Right hindlimb (tissue), 1 donor: ENCODE results near the gene HDAC10.

ENCODE experiments used
- DNase-seq: peaks from one replicate; pipeline ENCODE4 v3.0.0-alpha.2; 2018

Gene HDAC10

DNA sequence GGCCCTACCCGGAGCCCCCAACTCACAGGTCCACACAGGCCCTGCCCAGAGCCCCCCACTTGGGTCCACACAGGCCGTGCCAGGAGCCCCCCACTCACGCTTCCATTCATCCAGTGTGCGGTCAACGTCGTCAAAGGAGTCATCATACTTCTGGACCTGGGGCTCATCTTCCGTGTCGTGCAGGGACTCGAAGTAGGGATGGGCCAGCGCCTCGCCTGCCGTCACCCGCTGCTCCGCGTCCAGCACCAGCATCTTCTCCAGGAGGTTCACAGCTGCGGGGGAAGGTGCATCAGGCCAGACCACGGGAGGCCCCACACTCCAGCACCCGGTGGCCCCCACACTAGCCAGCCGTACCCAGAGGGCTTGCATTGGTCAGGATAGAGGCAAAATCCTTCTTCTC is 4.0 kb upstream of the HDAC10 start:
- DNase-seq = no peak

DNA sequence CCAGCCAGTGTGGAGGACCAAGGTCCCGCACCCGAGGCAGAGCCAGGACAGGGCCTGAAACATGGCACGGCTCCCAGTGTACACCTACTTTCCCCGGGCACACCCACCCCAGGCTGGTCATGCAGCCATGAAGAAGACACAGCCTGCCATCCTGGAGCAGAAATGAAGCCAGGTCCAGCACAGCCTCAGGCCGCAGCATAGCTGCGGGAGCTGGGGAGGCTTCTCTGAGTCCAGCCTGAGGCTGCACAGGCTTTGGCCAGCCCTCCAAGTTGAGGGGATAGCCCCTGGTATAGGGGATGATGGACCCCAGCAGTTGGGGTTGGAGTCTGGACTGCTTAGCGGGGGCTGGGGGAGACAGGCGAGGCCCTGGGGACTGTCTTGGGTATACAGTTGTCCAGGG is 2.9 kb upstream of the HDAC10 start:
- peak; percentile 15 for DNase-seq

DNA sequence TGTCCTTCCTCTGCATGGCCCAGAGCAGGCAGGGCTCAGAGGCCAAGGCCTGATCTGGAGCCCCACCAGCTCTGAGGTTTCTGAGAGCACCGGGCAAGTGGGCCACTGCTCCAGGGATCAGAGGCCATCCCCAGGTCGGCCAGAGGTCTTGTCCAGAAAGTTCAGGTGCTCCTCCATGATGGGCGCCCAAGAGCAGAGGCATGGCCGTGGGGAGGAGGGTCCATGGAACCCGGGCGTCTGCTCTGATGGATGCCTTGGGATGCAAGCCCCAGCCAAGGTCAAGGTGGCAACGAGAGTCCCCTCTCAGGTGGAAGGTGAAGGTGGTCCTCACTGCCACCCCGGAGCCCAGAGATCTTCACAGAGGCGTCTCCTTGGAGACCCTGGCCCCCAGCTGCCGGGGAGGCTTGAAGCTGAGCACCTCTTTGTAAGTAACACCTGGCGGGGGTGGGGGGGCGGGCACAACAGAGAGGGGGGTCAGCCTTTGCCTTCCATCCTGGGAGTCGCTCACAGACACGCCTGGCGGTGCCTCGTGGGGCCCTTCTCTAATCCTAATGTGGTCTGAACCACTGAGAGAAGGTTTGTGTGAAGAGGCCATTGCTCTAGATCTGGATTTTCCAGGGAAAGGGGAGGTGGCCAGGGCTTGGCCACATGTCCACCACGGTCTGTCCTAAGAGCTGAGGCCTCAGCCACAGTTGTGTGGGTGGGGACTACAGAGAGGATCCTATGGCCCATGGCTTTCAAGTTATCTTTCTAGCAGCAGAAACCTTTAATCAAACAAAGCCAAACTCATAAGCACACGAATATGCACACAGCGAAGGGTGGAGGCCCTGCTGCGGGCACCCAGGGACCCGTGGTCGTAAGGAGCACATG is 2.2 kb upstream of the HDAC10 start:
- peak; percentile 23 for DNase-seq

DNA sequence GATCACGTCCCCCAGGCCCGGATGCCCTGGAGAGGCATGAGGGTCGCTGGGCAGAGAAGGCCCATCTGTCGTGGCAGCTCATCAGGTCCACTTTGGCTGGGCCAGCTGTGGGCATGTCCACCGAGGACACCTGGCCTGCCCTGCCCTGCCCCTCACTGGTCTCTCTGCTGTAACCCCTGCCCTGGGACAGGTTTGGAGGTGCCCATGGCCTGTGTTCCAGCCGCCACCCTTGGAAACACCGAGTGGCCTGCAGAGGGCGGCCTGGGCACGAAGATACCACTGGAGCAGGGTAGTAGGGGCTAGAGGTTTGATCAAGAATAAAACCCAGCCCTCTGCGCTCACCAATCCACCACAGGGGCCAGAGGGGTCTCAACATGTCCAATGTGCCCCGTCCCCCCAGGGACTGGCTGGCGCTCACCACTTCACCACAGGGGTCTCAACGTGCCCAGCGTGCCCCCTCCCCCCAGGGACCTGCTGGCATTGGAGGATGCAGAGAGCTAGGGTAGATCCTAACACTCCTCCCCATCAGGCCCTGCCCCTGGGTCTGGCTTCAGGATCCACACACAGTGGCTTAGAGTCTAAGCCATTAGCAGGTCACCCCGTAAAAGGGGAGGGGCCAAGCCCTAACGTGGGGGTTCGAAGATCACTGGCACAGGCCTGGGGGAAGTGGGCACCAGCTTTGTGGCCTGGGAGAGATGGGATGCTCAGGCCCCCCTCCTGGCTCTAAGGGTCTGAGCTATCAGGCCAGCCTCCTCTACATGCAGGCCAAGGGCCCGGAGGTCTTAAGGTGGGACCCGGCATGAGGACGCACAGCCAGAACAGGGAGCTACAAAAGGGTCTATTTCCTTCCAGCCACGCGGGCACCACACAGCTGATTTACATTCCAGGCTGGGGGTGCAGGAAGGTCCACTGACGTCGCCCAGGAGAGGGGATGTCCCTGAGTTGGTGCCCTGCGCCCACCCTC is 1.3 kb upstream of the HDAC10 start:
- peak; percentile 73 for DNase-seq

DNA sequence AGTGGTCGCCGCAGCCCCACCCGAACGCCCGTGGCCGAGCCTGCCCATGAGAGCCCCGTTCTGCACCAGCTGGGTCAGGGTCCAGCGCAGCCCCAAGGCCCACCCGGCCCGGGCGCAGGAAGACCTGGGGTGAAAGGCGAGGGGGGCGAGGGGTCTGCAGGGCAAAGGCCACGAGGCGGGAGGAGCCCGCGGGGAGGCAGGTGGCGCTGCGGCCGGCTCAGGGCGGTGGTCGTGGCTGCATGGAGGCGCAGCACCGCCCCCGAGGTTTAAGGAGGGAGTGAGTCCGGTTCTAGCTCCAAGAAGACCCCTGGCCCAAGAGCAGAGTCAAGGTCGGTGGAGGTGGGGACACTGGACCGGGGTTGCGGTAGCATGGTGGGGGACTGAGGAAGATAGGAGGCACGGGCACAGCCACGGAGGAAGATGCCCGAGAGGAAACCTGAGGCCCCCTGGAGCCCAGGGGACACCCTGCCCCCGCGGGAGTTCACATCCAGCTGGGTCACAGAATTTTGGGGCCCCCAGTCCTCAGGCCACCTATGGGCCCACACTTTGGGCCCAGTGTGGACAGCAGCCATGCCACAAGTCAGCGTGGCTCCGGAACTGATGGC is 514 bp upstream of the HDAC10 start:
- no peak for DNase-seq

DNA sequence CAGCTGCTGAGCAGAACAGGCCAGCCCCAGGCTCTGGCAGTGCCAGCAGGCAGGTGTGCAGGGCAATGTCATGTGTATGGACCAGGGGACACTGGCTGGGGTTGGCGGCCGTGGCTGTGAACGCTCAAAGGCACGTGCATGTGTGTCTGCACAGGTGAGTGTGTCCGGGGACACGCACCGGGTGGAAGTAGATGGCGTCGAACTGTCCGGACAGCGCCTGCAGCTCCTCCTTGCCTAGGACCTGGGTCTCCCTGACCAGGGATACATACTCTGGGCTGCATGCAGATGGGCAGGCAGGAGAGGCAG is 863 bp downstream of the HDAC10 start:
- DNase-seq = no peak

DNA sequence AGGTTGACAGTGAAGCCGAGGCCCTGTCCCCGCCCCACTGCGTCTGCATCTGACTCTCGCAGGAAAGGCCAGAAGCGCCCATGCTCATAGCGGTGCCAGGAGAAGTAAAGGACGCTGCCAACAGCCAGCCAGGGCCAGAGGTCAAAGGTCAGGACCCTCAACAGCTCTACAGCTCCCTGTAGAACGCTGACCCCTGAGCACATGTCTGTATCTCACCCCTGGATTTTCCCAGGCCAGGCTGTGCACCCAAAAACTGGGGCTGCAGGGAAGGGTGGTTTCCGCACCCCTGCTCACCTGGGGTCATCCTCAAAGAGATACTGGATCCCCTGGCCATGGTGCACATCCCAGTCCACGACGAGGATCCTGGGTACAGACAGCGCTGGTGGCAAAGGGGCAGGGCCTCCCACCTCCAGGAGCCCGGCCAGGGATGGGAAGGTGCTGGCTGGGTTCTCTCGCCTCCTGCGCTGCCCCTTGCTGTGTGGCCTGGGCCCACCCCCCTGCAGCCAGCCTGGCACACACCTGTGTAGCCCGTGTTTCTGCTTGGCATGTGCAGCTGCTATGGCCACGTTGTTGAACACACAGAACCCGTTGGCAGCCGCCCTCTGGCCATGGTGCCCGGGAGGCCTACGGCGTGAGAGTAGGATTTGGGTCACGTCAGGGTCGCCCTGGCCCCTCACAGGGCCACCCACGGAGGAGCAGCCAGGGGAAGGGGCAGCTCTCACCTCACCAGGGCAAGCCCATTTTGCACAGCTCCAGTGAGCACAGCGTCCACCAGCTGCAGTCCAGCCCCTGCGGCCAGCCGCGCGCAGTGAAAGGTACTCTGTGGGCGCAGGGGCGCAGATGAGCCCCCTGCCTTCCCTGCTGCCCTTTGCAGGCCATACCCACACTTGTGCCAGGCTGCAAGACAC is 1.5 kb downstream of the HDAC10 start:
- DNase-seq = peak; percentile 22

DNA sequence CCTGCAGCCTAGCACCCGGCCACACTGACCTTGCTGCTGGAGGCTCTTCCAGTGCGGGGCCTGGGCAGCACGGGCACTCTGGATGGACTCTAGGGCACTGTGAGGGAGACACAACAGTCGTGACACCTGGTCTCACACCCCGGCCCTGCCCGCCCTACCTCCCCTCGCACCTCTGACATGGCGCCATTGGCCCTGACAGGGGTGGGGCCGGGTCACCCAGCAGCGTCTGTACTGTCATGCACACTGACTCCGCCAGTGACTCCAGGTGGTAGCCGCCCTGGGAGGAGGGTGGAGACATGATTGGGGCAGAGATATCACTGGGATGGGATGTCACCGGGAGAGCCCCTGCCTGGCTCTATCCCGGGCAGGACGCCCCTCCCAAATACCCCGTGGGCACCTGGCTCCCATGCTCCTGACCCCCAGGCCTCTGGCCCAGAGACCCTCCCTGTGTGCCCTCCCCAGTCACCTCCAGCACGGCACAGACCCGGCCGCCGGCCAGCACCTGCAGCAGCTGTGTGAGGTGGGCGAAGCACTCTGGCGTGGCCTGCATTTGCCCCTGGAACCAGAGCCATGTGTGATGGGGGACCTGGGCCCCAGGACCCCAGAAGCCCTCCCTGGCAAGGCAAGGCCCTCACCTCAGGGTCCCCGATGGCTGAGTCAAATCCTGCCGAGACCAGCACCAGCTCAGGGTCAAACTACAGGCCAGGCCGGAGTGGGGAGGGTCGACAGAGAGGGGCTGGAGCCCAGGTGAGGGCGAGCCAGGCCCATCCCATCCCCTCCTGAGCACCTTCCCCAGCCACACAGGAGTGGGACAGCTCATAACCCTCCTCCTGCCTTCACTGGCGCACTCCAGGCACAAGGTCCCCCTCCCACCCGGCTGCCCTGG is 2.6 kb downstream of the HDAC10 start:
- peak; percentile 34 for DNase-seq

DNA sequence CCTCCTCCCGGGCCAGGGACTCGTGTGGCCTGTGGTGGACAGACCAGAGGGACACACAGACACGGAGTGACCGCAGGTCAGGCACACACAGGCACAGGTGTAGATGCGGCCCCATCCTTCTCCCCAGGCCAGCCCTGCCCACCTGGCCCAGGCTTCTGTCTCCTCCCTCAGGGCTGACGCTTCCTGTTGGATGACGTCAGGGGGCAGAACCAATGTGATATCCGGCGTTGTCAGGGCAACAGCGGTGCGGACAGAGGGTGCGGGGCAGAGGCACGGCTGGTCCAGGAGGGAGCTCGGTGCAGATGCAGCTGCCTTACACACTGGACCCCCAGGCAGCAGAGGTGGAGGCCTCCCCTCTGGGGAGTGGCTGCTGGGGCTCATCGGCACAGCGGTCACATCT is 3.3 kb downstream of the HDAC10 start:
- DNase-seq = peak; percentile 66

DNA sequence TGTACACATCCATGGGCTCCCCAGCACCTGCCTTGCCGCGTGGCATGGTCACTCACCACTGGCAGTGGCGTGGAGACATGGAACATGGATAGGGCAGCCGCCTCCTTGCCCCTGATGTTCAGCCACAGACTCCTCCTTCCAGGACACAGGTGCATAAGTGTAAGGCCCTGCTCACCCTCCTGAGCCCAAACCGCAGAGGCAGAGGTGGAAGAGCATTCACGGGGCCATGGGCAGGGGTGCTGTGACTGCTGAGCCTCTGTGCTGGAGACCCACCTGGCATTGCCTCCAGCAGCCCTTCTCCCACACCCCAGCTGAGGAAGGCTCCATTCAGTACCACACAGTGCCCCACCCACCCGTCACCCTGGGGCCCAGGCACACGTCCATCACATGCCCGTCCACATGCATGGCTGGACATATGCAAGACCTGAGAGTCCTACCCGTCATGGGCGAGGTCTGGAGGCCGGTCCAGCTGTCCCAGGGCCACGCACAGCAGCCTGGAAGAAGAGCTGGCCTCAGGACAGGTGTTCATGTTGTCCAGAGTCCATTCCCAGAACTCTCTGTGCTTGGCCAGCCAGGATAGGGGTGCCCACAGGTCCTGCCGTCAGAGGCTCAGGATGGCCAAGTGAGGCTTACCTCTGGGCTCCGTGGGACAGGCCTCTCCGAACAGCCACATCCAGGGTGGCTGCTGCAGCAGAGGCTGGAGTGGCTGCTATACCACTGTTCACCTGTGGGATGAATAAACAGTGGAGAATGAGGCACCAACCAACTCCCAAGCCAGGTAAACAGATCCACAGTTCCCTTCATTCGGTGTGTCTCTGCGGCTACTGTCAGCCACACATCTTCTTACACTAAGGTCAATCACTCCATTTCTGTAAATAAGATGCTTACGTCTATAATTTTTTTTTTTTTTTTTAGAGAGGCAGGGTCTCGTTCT is 4.6 kb downstream of the HDAC10 start:
- no peak for DNase-seq

DNA sequence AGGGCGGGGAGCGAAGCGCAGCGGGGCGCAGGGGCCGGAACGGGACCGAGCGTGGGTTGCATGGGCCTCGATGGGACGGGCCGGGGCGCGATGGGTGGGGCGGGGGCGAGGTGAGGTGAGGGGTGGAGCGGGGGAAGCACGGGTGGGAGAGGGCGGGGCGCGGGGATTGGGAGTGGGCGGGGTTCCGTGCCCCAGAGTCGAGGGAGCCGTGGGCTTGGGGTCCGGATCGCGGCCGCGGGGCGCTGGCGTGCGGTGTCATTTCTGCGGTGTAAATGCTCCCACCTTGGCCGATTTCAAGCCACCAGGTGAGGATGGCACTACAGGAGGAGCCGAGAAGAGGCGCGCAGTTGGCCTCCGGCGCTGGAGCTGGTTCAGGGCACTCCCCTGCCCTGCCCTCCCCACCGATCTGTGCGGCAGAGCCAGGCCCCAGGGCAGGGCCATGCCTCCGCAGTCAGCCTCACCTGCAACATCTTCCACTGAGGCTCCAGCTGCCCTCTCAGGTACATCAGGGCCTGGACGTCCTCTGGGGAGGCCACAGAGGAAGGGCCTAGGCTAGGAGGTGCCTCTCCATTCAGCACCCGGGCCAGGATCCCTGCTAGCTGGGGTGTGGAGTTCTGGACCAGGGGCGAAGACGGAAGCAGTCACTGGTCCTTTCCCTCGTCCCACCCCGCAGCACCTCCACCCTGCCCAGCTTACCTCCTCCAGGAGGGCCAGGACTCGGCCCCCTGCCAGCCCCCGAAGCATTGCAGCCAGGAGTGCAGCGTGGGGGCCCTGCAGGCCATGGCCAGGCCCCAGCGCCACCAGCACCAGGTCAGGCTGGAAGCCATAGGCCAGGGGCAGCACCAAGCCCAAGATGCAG is 5.6 kb downstream of the HDAC10 start:
- DNase-seq = no peak

DNA sequence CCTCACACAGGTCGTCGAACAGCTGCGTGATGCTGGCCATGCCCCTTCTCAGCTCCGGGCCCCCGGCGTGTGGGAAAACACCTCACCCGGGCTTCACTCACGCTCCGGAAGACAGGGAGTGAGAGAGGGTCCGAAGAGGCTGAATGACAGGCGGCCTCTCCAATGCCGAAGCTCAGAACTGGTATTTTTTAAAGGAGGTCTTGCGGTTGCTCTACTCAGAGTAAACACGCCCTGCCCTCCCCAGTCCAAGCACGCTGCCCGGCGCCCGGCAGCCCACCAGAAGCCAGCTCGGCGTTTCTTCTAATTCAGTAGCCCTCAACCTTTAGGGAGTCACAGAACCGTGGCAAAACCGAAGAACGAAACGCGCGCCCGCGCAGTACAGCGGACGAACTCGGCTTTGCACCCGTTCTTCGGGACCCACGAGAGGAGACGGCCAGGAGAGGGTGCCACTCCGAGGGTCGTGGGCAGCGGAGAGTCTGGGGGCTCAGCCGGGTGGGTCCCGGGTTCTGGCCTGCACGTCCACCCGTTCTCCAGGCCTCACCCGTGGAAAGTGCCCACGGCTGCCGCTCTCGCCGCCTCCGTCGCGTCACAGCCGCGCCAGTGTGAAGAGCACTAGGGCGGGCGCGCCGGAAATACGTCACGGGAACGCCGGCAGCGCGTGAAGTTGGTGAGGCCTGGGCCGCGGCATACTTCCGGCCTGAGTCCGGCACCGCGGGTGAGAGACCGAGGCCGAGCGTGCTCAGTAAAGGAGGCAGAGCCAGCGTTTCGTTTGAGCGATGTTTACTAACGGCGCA is 6.4 kb downstream of the HDAC10 start, which contains the start of gene TUBGCP6:
Gene TUBGCP6, minus strand, starts transcription at position 604 of the 794 bp plus-strand sequence. Its CDS starts 564 bp downstream, at position 40.
- peak; percentile 96 for DNase-seq

DNA sequence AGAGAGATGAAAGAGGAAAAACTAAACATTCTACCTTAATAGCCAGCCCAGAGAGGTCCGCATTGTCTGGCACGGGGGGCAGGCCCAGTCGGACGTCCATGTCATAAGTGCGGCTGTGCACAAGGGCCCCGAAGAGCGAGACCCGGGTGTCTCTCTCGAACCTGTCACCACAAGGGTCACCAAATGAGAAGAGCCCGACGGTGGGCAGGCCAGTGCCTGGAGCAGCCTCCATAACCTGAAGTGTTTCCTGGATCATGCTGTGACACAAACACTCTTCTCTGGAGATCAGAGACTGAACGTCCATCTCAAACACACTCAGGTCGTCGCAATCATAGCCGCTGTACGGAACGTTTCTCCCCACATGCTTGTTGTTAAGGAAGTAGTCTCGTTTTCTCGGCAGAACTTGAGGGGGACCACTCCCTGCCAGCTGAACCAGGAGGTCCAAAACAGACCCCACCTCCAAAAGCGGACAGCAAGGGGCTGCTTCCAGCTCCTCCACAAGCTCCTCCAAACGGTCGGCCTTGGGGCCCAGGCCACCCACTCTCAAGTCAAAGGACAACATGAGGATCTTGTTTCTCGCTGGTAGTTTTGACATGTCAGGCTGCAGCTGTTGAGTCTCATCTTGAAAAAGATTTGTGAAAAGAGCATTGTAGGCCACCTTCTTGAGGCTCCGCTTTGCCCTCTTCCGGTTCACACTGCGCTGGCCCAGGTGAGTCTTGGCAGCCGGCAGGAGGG is 7.2 kb downstream of the HDAC10 start:
- DNase-seq = no peak

DNA sequence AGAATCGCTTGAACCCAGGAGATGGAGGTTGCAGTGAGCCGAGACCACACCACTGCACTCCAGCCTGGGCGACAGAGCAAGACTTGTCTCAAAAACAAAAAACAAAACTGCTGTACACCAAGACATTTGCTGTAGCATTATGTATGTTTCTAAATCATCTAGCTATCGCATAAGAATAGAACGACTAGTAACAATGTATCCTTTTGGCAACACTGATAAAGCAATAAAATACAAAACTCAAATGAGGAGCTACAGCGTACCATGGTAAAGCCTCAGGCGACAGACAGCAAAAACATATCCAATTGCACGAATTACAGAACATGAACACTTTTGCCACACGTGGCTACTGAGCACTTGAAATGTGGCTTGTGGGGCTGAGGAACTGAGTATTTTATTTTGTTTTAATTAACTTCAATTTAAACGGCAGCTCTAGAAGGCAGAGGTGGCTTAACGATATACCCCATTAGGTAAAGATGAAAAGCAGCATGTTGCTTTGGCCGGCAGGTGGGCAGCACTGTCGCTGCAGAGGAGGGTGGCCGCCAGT is 8.6 kb downstream of the HDAC10 start:
- DNase-seq = no peak

DNA sequence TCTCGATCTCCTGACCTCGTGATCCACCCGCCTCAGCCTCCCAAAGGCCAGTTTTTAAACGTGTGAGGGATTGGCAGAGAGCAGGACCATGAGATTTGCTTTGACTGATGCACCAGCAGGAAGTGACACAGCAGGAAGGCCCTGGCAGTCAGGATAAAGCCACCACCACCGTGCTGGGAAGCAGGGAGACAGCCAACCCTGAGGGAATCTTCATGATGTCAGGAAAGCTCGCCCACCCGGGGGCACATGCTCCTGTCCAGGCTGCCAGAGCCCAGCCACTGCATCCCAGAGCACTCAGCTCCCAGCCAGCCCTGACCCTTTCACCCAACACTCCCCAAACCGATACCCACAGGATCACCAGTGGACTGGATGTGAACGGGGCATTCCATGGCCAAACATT is 12.3 kb downstream of the HDAC10 start:
- DNase-seq = peak; percentile 11

DNA sequence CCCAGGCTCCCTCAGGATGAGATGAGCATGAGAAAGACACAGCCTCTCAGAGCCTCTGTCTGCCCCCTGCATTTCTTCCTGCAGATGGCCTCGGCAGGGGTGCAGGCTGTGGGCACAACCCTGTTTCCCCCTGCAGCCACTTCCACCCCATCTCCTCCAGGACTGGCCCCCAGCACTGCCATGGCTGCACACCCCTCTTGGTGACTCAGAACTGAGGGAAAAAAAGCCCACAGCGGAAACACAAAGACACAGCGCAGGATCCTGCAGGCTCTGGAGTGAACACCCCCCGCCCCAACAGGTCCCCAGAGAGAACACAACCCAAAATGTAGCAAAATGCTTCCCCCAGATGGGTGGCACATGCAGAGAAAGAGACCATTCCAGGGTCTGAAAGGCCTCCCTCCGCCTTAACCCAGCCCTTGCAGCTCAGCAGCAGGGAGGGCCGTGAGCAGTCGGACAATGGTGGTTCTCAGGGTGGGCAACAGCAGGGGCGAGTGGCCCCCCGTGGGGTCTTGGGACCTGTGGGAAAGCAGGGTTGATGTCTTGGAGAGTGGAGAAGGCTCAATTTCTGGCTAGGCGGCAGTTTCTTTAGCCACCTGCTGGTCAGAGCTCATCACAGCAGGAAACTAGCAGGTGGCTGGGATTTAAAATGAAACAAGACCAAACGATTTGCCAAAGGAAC is 14.2 kb downstream of the HDAC10 start:
- DNase-seq = peak; percentile 22

DNA sequence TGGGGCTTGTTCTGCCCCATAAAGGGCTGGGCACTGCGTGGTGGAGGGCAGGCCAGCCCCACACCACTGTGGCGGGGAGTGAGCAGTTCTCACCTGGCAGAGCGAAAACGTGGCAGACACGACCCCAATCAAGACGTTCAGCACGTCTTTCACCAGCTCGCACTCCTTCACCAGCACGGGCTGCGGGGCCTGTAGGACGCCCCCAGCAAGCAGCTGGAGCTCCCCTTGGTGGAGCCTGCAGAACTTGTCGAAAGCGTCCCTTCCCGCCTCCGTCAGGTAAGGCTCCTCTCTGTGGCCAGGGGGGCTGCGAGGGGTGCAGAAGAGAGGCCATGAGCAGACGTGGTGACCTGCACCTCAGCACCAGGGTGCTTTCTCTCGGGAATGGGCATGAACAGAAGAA is 17.8 kb downstream of the HDAC10 start:
- DNase-seq = peak; percentile 6
